ENCODE results near the gene TENM4. TPM values are rescaled to one million over a fixed set of nuclear protein-coding genes. Genes with fewer than 3 reads are reported as not detected.

TENM4 gene
- polyA plus RNA-seq (ENCODE audit: insufficient read length in 4 of 4) = 10 to 100 TPM; 19.1 to 29.5 (median 22.3) TPM

- peak; percentile 62 to 81 (median 76) for DNase-seq (ENCODE audit: low read depth in 4 of 4, low spot score in 2 of 4)
These were observed at the start of gene TENM4 for GRCh38 chr11:79440571-79441460. Gene TENM4 (minus strand): TSS chr11:79441030. CDS start chr11:79069944, 371,086 bp downstream.

- no peak for DNase-seq (ENCODE audit: low read depth in 4 of 4, low spot score in 2 of 4)
These were observed 47.5 kb upstream of the TENM4 start for GRCh38 chr11:79488286-79488685.

- no peak for DNase-seq (ENCODE audit: low read depth in 4 of 4, low spot score in 2 of 4)
These were observed 46.6 kb upstream of the TENM4 start for GRCh38 chr11:79487412-79487811.

GRCh38 chr11:79486242-79486984 lies 45.6 kb upstream of the TENM4 start:
- DNase-seq (ENCODE audit: low read depth in 4 of 4, low spot score in 2 of 4) = no peak

- no peak for DNase-seq (ENCODE audit: low read depth in 4 of 4, low spot score in 2 of 4)
These were observed 44.9 kb upstream of the TENM4 start for GRCh38 chr11:79485694-79486093.

GRCh38 chr11:79484872-79485271 lies 44.0 kb upstream of the TENM4 start:
- no peak for DNase-seq (ENCODE audit: low read depth in 4 of 4, low spot score in 2 of 4)

- DNase-seq (ENCODE audit: low read depth in 4 of 4, low spot score in 2 of 4) = no peak
These were observed 42.0 kb upstream of the TENM4 start for GRCh38 chr11:79482800-79483199.

GRCh38 chr11:79481795-79482194 lies 41.0 kb upstream of the TENM4 start:
- DNase-seq (ENCODE audit: low read depth in 4 of 4, low spot score in 2 of 4) = no peak

GRCh38 chr11:79480864-79481263 lies 40.0 kb upstream of the TENM4 start:
- no peak for DNase-seq (ENCODE audit: low read depth in 4 of 4, low spot score in 2 of 4)

- no peak for DNase-seq (ENCODE audit: low read depth in 4 of 4, low spot score in 2 of 4)
These were observed 32.1 kb upstream of the TENM4 start for GRCh38 chr11:79472819-79473529.

- no peak for DNase-seq (ENCODE audit: low read depth in 4 of 4, low spot score in 2 of 4)
These were observed 30.4 kb upstream of the TENM4 start for GRCh38 chr11:79471071-79471844.

- no peak for DNase-seq (ENCODE audit: low read depth in 4 of 4, low spot score in 2 of 4)
These were observed 29.3 kb upstream of the TENM4 start for GRCh38 chr11:79470161-79470560.

GRCh38 chr11:79467761-79468160 lies 26.9 kb upstream of the TENM4 start:
- no peak for DNase-seq (ENCODE audit: low read depth in 4 of 4, low spot score in 2 of 4)

- no peak for DNase-seq (ENCODE audit: low read depth in 4 of 4, low spot score in 2 of 4)
These were observed 25.6 kb upstream of the TENM4 start for GRCh38 chr11:79466411-79466810.

GRCh38 chr11:79465160-79465559 lies 24.3 kb upstream of the TENM4 start:
- DNase-seq (ENCODE audit: low read depth in 4 of 4, low spot score in 2 of 4) = no peak

- DNase-seq (ENCODE audit: low read depth in 4 of 4, low spot score in 2 of 4) = no peak
These were observed 21.1 kb upstream of the TENM4 start for GRCh38 chr11:79461666-79462645.

- DNase-seq (ENCODE audit: low read depth in 4 of 4, low spot score in 2 of 4) = peak in 1 of 4 donors; percentile 44
These were observed 20.3 kb upstream of the TENM4 start for GRCh38 chr11:79461144-79461543.

GRCh38 chr11:79458709-79459108 lies 17.9 kb upstream of the TENM4 start:
- DNase-seq (ENCODE audit: low read depth in 4 of 4, low spot score in 2 of 4) = no peak

- no peak for DNase-seq (ENCODE audit: low read depth in 4 of 4, low spot score in 2 of 4)
These were observed 15.7 kb upstream of the TENM4 start for GRCh38 chr11:79456501-79456900.
